Left forelimb (tissue), 1 donor: Measurements from ENCODE around the gene TRIM65.
A peak's percentile ranks its signal among the peaks of the same experiment; 100 is the strongest.

Source experiments
- DNase-seq: peaks from one replicate; pipeline ENCODE4 v3.0.0-alpha.2; 2018; ENCODE audit warnings: low spot score

The TRIM65 gene, protein sequence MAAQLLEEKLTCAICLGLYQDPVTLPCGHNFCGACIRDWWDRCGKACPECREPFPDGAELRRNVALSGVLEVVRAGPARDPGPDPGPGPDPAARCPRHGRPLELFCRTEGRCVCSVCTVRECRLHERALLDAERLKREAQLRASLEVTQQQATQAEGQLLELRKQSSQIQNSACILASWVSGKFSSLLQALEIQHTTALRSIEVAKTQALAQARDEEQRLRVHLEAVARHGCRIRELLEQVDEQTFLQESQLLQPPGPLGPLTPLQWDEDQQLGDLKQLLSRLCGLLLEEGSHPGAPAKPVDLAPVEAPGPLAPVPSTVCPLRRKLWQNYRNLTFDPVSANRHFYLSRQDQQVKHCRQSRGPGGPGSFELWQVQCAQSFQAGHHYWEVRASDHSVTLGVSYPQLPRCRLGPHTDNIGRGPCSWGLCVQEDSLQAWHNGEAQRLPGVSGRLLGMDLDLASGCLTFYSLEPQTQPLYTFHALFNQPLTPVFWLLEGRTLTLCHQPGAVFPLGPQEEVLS

DNA sequence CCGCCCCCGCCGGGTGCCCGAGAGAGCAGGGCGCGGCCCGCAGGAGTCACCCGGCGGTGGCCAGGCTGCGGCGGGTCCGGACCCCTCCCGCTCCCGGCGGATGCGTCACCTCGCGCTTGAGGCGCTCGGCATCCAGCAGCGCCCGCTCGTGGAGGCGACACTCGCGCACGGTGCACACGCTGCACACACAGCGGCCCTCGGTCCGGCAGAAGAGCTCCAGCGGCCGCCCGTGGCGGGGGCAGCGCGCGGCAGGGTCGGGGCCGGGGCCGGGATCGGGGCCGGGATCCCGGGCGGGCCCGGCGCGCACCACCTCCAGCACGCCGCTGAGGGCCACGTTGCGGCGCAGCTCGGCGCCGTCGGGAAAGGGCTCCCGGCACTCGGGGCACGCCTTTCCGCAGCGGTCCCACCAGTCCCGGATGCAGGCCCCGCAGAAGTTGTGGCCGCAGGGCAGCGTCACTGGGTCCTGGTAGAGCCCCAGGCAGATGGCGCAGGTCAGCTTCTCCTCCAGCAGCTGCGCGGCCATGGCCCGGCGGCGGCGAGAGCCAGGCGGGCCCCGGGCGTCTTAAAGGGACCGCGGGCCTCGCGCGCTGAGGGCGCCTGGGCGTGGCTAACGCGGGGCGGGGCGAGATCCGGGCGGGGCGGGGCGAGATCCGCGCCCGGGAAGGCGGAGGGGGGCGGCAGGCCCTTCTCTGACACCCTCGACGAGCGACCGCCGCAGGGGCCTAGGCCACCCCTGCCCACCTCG lies at the start of gene TRIM65:
Gene TRIM65, minus strand, starts transcription at position 537 of the 745 bp plus-strand sequence. Its CDS starts 14 bp downstream, at position 523.
- DNase-seq = peak; percentile 87

DNA sequence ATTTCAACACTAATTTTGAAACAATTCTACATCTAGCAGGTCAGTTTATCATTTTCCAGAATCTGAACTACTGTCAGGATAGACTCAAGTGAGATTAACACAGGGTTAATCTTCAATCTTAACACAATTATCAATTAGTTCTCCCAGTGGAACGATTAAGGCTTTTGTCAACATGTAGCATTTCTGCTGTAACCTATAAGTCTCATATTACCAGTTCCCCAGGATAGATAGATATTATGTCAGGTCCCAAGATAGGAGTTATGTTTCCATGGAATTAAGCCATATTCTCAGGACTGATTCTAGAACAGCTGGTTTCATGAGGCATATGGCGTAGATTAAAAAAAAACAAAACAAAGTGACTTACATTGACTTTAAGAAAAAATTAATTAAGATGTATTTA lies 48.5 kb upstream of the TRIM65 start:
- no peak for DNase-seq

DNA sequence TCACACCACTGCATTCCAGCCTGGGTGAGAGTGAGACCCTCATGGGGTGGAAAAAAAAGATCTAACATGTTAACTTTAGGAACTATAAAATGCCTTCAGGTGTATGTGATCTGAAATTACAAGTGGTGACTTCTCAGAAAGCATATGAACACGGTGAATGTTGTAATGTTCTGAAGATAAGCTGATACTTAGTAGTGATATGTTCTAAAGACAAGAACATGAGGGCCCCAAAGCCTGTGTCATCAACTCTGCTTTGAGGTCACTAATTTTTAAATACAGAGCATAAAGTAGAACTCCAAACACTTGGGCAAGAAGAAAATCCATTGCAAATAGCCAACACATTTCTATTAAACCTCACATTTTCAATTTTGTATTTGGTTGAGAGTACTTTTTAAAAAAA lies 46.7 kb upstream of the TRIM65 start:
- DNase-seq = no peak

DNA sequence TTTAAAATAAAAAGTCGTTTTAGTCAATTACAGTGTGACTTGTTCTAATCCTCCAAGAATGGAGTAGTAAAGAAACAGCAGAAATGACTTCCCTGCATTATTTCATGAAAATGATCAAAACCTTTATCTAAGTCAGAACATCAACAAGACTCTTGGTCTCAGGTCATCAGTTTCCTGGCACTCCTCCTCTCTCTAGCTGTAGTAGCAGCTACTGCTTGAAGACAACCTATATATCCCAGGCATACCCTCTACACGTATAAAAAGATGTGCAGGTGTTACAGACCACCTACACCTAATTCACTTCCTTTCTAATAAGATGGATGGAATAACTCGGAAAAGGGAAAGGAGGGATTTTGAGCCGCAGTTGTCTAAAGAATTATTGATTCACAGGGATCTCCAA lies 45.7 kb upstream of the TRIM65 start:
- no peak for DNase-seq

DNA sequence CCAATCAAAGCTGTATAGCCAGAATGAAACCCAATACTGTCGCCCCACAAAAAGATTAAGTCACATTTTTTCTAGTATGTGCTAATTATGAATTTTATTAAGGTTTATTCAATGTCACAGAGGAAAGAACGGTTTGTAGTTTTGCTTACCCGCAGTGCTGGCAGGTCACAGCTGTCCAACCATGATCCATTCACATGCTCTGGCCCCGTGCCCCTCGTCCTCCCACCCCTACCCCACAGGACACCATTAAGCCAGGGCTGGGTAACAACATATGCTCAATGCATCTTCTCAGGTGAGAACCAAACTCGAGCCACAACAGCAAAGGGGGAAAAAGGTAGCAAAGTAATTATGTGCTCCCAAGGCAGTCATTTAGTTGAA lies 44.7 kb upstream of the TRIM65 start:
- DNase-seq = no peak

DNA sequence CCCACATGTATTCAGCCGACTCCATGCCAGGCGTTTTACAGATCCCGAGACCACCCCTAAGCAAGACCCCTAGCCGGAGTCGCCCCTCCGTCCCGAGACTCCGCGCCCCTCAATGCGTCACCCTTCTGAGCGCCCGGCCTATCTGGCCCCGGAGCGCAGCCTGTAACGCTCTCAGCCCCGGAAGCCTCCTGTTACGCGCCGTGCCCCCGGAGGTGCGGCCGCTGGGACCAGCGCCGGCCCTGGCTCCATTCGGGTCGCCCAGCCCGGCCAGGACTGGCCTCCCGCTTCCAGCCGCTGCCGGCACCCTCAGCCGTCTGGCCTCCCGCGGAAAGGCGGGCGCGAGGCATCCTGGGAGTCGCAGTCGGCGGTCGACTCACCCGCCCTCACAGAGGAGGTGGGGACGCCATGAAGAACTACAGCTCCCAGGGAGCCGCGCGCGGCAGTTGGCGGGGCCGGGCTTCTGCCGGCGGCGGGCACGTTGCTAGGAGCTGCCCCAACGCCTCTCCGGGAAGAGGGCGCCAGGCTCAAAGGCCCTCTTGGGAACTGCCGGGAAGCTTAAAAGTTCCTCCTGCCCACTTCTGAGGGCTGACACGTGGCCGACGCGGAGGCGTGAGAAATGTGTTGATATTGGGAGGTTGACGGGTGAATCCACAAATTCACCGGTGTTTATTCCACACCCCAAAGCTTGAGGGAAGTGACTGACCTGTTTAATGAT lies 44.1 kb upstream of the TRIM65 start, which contains the start of gene FBF1:
Gene FBF1, minus strand, starts transcription at position 316 of the 715 bp plus-strand sequence. CDS start 2,893 bp downstream, outside the sequence.
- peak; percentile 94 for DNase-seq

DNA sequence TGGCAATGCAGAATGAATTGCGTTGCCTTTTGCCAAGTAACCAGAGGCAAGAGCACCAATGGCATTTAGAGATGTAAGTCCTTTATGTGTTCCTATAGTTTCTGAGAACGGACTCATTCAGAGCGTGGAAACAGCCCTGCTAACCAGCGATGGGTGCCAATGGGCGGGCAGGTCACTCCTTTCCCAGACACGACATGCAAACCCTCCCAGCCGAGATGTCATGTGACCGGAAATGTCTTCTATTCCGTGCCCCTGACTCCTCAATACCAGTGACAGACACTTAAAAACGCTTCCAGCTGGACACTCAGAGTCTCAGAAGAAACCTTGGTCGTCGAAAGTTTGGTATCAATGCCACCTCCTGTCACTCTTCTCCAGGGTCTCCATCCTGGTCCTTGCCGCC lies 40.9 kb upstream of the TRIM65 start:
- DNase-seq = no peak

DNA sequence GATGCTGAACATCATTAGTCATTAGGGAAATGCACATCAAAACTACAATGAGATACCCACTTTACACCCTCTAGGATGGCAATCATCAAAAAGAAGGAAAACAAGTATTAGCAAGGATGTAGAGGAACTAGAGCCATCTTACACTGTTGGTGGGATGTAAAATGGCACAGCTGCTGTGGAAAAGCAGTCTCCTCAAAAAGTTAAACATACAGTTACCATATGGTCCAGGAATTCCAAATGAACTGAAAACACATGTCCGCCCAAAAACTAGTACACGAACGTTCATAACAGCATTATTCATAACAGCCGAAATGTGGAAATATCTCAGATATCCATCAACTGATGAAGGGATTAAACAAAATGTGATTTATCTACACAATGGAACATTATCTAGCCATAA lies 37.1 kb upstream of the TRIM65 start:
- no peak for DNase-seq

DNA sequence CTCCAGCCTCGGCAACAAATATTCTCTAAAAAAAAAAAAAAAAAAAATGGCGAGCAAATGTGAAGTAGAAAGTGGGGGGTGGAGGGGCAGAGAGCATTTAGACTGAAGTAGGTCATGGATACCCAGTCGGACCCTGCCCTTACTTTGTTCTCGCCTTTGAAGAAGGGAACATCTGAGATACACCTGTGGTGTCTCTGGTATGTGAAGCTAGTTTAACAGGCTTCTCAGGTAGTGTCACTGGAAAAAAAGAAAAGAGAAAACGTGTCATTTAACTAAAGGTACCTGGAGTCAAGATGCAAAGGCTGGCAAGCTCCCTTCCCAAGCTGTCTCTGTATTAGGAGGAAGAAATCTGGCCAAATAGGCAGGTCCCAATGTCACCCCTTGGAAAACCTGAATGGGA lies 36.1 kb upstream of the TRIM65 start:
- no peak for DNase-seq

DNA sequence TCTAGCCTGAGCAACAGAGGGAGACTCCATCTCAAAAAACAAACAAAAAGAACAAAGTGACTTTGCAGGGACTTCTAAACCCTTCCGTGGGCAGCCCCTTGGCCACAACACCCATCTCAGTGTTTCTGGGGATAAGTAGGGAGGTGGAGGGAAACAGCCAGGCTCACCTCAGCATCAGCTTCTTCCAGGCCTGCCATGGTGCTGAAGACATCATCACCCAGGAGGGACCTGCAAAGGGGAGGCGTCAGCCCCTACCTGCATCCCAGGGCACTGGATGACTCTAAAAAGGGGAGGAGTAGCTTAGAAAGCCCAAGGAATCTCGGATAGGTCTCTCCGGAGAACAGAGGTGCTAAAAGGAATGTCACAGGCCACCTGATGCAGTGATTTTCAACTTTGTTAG lies 34.3 kb upstream of the TRIM65 start:
- no peak for DNase-seq

DNA sequence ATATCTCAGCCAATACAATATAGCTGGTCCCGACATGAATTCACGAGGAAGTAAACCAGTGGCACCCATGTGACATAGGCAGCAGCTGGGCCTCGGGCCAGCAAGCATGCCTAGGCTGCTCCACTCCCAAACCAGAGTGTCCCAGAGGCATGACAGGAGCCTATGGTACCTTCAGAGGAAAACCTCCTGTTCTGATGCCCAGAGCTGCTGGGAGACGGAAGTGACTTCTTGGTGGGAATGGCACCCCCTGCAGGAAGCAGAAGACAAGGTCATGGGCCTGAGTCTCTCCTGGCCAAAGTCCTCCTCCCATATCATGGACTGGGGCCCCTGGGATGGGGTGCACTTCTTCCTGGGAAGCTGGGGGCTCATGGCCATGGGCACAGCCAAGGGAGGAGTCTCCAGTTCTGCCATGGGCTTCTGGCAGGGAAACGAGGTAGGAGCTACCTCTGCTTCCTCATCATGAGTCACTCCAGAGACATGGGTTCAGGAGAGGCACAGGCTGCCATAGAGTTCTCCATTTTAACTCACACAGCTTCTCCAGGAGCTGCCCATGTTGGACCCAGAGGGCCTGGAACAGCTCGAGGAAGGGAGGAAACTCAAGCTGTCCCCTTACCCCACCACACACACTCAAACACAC lies 30.7 kb upstream of the TRIM65 start:
- no peak for DNase-seq

DNA sequence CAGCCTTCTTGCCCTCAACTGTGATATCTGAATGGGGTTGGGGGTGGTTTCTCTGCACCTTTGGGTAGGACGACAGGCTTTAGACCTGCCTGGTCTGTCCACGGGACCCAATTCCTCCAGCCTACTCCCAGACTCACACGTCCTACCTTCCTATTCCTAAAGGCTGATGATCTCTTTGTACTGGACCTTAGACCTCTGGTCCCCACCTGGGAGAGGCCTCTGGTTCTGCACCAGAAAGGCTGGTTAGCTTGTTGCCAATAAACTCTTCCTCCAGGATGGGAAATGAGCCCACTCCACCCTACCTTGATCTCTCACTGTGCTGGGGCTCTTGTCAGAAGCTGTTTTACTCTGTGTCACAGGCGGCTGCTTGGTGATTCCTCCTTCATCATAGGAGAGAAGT lies 29.7 kb upstream of the TRIM65 start:
- DNase-seq = no peak

DNA sequence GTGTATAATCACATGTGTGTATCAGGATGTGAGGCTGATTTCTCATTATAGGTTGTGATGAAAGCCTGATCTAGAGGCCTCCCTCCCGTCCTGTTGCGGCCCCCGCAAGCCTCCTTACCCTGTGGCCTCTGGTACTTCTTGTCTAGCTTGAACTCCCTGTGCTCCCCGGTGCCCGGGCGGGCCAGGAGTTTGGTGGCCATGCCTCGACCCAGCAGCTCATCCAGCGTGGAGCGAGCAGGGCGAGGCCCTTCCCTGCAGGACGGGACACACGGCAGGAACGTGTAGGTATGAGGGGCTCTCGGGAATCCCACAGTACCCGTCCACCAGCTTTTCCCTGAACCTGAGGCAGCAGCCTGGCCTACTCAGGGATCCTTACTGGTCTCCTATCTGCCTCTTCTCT lies 29.2 kb upstream of the TRIM65 start:
- DNase-seq = no peak

DNA sequence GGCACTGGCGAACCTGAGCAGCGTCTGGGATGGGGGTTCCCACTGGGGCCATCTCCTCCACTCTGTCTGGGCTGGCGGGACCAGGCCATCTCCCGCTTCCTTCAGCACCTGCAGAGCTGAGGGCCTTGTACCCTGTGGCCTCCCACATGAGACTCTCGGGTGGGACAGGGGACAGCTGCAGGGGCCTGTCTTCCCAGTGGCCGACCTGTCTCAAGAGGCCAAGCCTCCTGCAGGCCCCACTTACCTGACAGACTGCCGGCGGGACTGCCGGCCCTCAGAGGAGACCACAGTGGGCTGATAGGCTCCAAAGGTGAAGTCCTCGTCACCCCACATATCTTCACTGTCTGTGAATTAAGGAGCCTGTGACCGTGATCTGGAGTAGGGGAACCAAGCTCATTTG lies 28.4 kb upstream of the TRIM65 start:
- DNase-seq = no peak

DNA sequence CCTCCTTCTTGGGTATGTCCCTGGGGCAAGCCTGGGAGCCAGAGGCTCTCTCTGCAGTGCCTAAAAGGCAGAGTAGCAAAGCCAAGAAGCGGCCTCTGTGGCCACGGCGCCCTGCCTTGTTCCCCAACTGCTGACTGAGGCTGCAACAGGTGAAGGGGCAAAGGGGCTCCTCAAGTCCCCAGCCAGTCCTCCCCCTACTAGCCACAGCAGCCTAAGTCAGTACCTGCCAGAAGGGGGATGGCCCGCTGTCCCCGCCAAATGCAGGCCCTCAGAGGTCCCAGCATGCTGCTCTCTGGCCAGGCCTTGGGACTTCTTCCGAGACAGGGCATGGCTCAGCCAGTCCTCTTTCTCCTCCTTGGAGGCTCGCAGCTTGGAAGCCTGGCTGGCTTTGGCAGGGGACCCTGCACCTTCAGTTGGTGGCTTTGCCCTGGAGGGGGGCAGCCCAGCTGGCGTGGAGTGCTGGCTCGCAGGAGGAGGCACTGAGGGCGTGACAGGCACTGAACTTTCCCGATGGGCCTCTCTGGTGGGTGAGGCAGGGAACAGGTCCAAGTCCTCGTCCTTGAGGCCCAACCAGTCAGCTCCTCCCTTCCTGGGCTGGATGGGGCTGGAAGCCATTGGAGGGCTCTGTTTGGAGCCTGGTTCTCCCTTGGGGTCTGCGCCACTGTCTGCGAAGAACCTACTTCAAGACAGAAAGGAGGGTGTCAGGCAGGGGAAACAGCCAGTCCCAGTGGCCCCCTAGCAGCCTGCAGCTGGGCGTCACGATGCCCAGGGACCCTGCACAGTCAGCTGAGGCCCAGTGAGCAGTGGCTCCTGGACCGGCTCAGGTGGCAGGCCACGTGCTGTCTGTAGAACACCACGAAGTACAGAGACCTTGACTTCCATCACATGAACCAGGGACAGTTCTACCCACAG lies 26.5 kb upstream of the TRIM65 start:
- no peak for DNase-seq

DNA sequence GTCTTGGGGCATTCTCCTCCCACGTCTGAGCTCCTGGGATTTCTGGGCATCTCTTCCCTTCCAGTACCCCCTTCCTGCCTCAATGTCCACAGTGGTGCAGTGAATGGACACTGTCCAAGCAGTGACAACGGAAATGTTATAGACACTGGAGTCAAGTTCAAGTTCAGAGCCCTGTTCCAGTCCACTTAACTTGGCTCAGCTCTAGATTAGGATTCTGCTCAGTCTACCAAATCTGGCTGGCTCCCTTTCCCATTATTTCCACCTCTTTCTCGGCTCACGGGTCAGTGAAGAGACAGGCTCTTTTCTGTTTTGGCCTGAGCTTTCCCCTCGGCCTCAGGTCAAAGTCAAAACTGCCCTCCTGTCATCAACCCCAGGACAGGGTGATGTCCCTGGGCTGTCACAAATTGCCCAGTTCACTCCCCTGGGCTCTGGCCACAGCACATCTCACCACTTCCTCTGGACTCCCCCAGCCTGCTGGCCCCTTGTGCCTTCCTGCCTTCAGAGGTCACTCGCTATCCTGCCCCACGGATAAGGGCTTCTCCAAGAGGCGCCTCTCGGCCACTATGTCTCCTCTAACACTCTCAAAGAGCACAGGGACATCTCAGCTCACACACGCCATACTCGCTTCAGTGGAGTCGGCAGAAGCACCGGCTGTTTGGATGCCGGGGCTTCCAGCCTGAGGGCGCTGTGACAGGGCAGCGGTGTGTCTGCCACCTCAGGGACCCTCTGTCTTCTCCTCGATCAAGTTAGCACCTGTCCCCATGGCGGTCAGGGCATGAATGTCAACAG lies 25.6 kb upstream of the TRIM65 start:
- no peak for DNase-seq

DNA sequence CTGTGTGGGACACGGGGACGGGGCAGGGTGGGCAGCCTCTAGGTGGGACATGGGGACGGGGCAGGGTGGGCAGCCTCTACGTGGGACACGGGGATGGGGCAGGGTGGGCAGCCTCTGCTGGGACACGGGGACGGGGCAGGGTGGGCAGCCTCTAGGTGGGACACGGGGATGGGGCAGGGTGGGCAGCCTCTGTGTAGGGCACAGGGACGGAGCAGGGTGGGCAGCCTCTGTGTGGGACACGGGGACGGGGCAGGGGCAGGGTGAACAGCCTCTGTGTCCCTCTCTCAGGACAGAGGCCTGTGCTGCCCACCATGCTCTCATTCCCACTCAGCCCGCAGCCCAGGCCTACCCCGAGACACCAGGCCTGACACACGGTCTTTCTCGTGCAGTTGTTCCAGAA lies 24.8 kb upstream of the TRIM65 start:
- DNase-seq = no peak

DNA sequence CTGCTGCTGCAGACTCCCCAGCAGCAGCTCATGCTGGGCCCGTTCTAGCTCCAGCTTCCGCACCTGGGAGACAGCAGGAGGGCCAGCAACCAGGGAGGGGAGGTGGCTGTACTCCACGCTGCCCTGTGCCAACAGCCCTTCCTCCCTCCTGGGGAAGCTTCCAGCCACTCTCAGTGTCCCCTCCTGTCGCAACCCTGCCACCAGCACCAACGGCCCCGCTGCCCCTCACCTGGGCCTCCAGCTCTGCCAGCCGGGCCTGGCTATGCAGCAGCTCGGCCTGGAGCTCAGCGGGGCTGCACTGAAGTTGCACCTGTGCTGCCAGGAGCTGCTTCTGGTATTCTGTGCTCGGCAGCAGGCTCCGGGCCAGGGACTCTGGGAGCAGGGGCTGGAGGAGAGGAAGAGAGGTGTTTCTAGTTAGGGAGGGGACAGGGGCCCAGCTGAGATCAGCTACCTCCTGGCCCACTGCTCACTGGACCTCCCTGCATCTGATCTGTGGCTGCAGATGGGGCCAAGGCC lies 23.4 kb upstream of the TRIM65 start:
- no peak for DNase-seq

DNA sequence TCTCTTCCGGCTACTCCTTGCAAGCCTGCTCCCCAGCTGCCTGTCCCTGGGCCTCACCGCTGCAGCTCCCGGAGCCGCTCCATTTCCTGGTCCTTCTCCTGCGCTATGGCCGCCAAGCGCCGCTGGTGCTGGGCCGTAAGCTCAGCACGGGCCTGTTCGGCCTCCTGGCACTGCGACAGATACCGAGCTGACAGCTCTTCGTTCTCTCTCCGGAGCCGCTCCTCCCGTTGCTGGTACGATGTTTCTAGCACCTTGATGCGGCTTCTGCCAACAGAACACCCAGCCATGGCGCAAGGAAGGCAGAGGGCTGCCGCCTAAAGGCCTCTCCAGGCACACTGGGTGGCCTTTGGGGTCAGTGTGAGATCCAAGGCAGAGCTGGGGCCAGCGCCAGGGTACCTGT lies 22.9 kb upstream of the TRIM65 start:
- DNase-seq = no peak

DNA sequence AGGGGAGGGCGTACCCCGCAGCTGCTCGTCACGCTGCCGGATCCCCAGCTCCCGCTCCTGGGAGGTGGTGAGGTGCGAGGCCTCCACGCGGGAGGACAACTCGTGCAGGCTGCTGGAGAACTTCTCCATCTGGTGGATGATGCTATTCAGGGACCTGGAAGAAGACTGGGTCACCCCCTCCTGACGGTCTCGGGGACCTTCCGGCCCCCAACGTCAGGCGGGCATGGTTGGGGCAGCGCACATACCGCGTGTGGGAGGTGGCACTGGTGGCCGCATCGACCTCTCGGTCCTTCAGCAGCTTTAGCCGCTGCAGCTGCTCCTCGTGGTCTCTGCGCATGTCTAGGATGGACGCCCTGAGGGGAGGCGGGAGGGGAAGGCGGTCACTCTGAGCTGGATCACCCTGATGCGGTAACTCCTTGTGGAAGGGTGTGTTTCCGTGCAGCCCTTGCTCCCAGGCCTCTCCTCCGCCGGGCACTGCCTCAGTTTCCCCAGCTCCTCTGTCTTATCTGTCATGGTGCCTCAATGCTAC lies 21.2 kb upstream of the TRIM65 start:
- DNase-seq = no peak
